ENCODE data around the gene GPR55. TPM values are rescaled to one million over a fixed set of nuclear protein-coding genes. Genes with fewer than 3 reads are reported as not detected.

GPR55 gene
- total RNA-seq, 1 donor from 2014 or later, result not detected

DNA sequence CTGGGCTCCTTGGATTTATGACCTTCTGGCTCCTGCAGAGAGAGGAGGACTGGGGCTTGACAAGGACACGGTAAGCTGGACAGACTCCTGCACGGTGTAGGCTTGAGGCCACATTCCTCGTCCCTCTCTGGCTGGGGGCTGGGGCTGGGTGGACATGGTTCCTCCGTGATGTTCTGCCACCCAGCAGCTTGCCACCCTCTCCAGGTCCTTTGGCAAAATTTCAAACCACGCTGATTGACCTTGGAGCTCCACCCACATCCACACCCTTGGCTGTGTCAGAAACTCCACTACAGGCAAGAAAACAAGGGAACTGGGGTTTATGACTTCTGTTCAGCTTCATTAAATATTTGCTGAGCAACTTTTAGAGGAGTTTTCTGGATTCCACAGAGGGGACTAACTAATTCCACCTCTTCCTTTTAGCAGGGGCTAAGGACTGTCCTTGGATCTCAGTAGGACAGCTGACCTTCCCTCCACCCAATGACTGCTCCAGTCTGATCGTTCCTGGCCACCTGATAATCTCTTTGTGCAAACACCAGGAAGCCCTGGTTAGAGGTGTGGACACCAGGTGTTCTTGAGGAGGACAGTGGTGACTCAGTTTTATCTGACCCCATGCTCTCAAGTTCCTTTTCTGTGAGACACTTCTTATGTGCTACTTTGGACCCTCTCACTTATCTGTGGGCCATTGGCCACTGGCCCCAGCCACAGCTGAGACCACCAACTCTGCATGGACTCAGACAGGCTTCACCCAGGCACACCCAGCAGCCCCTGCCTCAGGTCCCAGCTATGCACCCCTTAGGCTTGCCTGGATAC is 29.3 kb downstream of the GPR55 start:
- Mint-ChIP-seq H3K9me3 (no peaks in the 10 kb centered on the region), H3K27ac (no peak overlapping the region), H3K4me3 (no peak overlapping the region), H3K4me1 (peaks cover 2% of the 10 kb centered on the region), H3K27me3 (ENCODE audit: low read depth) (peaks cover 31% of the 10 kb centered on the region), H3K36me3 (no peaks in the 10 kb centered on the region)
- TF ChIP-seq, protein P1, sequence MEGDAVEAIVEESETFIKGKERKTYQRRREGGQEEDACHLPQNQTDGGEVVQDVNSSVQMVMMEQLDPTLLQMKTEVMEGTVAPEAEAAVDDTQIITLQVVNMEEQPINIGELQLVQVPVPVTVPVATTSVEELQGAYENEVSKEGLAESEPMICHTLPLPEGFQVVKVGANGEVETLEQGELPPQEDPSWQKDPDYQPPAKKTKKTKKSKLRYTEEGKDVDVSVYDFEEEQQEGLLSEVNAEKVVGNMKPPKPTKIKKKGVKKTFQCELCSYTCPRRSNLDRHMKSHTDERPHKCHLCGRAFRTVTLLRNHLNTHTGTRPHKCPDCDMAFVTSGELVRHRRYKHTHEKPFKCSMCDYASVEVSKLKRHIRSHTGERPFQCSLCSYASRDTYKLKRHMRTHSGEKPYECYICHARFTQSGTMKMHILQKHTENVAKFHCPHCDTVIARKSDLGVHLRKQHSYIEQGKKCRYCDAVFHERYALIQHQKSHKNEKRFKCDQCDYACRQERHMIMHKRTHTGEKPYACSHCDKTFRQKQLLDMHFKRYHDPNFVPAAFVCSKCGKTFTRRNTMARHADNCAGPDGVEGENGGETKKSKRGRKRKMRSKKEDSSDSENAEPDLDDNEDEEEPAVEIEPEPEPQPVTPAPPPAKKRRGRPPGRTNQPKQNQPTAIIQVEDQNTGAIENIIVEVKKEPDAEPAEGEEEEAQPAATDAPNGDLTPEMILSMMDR (IDR thresholded peaks at IDR 0.05; ENCODE audit: unreplicated experiment), result no peak
- no peak for DNase-seq (ENCODE audit: low spot score in 2 of 2, unreplicated experiment in 2 of 2)

- no peaks in the 10 kb centered on the region for H3K9me3 Mint-ChIP-seq
- no peak overlapping the region for H3K27ac Mint-ChIP-seq
- peaks cover 2% of the 10 kb centered on the region for H3K4me1 Mint-ChIP-seq
- TF ChIP-seq, protein P1 (IDR thresholded peaks at IDR 0.05; ENCODE audit: unreplicated experiment), result no peak
- H3K4me3 Mint-ChIP-seq, result no peak overlapping the region
- peaks cover 17% of the 10 kb centered on the region for H3K27me3 Mint-ChIP-seq (ENCODE audit: low read depth)
- no peaks in the 10 kb centered on the region for H3K36me3 Mint-ChIP-seq
- no peak for DNase-seq (ENCODE audit: low spot score in 2 of 2, unreplicated experiment in 2 of 2)
Observed at GRCh38 chr2:230893841-230894781, 30.9 kb downstream of the GPR55 start.

GRCh38 chr2:230893338-230893737 is 31.7 kb downstream of the GPR55 start:
- Mint-ChIP-seq H3K27ac (no peak overlapping the region), H3K4me3 (no peak overlapping the region), H3K9me3 (no peaks in the 10 kb centered on the region), H3K27me3 (ENCODE audit: low read depth) (peaks cover 16% of the 10 kb centered on the region), H3K4me1 (peaks cover 2% of the 10 kb centered on the region), H3K36me3 (no peaks in the 10 kb centered on the region)
- no peak for DNase-seq (ENCODE audit: low spot score in 2 of 2, unreplicated experiment in 2 of 2)
- TF ChIP-seq, protein P1 (IDR thresholded peaks at IDR 0.05; ENCODE audit: unreplicated experiment), result no peak

DNA sequence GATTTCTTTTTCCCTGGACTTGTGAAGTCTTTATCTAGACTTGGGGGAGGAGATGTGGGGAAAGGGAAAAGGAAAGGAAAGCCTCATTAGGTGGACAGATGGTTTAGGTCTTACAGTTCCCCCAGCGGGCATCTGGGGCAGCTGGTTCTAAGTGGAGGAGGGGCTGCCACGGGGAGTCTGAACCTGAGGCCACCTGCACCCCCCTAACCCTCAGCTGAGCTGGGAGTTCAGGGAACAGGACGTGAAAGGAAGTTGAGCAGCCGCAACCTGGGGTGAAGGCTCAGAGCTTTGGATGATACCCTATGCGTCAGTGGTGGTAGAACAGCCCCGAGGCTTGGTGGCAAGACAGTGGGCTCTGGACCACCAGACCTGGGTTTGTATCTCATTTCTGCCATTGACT is 33.5 kb downstream of the GPR55 start:
- Mint-ChIP-seq H3K9me3 (no peaks in the 10 kb centered on the region), H3K4me3 (no peak overlapping the region), H3K27ac (no peak overlapping the region), H3K27me3 (ENCODE audit: low read depth) (peaks cover 8% of the 10 kb centered on the region), H3K36me3 (no peaks in the 10 kb centered on the region), H3K4me1 (peaks cover 2% of the 10 kb centered on the region)
- no peak for DNase-seq (ENCODE audit: low spot score in 2 of 2, unreplicated experiment in 2 of 2)
- TF ChIP-seq, protein P1 (IDR thresholded peaks at IDR 0.05; ENCODE audit: unreplicated experiment), result no peak

DNA sequence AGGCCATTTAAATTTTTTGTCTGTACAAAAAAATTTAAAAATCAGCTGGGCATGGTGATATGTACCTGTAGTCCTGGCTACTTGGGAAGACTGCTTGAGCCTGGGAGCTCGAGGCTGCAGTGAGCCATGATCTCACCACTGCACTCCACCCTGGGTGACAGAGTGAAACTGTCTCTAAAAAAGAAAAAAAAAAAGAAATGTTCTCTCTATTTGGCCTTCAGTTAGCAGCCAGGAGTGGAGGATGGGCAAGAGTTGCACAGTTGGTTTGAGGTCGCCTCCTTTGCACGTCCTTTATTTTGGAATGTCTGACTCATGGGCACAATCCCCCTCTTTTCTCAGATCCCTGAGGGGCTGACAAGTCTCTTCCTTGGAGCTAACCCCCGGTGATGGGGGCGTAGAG is 34.0 kb downstream of the GPR55 start:
- Mint-ChIP-seq H3K27me3 (ENCODE audit: low read depth) (peaks cover 6% of the 10 kb centered on the region), H3K4me1 (peaks cover 4% of the 10 kb centered on the region), H3K4me3 (no peak overlapping the region), H3K27ac (no peak overlapping the region), H3K36me3 (no peaks in the 10 kb centered on the region), H3K9me3 (no peaks in the 10 kb centered on the region)
- TF ChIP-seq, protein P1 (IDR thresholded peaks at IDR 0.05; ENCODE audit: unreplicated experiment), result no peak
- no peak for DNase-seq (ENCODE audit: low spot score in 2 of 2, unreplicated experiment in 2 of 2)

Data from mesothelial cell of epicardium (in vitro differentiated cells).